Cortex of kidney (tissue), 1 donor: Measurements from ENCODE around the gene PIKFYVE.
"Not testable (repeated sequence)": the region's sequence is repeated elsewhere in the genome, so short reads cannot be mapped to it uniquely, and the experiment has no call there.

Source experiments
- DNase-seq: peaks from one replicate; lab custom pipeline; 2025; lab: John Stamatoyannopoulos, UW

Gene PIKFYVE

DNA sequence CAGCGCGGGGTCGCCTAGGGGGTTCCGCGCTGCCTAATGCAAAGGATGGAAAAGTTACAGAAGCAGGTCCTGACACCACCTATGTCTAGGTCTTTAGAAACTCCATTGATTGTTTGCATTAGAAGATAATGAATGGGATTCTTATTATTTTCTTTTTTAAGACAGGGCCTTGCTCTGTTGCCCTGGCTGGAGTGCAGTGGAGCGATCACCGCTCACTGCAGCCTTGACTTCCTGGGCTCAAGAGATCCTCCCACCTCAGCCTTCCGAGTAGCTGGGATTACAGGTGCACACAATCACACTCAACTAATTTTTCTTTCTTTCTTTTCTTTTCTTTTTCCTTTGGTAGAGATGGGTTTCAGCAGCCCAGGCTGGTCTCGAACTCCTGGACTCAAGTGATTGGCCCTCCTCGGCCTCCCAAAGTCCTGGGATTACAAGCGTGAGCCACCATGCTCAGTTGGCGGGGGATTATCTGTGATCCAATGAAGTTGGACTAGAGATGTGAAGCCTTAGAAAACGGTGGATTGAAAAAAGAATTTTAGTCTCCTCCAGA, 10.4 kb upstream of the PIKFYVE start:
- DNase-seq: no peak

DNA sequence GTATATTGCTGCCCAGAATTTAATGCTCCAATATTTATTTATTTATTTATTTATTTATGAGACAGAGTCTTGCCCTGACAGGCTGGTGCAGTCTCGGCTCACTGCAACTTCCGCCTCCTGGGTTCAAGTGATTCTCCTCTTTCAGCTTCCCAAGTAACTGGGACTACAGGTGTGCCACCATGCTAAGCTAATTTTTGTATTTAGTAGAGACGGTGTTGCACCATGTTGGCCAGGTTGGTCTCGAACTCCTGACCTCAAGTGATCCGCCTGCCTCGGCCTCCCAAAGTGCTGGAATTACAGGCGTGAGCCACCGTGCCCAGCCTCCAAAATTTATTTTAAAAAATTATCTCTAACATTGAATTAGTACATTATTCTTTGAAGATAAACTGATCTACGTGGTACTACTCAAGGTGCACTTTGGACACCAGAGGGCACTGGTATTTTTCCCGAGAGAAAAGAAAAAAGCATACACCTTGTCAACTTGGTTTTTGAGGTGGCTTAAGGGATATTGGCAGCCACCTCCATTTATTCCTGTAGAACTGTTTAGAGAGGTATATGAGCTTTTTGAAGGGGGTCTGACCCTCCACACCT, 9.8 kb upstream of the PIKFYVE start:
- DNase-seq: no peak

DNA sequence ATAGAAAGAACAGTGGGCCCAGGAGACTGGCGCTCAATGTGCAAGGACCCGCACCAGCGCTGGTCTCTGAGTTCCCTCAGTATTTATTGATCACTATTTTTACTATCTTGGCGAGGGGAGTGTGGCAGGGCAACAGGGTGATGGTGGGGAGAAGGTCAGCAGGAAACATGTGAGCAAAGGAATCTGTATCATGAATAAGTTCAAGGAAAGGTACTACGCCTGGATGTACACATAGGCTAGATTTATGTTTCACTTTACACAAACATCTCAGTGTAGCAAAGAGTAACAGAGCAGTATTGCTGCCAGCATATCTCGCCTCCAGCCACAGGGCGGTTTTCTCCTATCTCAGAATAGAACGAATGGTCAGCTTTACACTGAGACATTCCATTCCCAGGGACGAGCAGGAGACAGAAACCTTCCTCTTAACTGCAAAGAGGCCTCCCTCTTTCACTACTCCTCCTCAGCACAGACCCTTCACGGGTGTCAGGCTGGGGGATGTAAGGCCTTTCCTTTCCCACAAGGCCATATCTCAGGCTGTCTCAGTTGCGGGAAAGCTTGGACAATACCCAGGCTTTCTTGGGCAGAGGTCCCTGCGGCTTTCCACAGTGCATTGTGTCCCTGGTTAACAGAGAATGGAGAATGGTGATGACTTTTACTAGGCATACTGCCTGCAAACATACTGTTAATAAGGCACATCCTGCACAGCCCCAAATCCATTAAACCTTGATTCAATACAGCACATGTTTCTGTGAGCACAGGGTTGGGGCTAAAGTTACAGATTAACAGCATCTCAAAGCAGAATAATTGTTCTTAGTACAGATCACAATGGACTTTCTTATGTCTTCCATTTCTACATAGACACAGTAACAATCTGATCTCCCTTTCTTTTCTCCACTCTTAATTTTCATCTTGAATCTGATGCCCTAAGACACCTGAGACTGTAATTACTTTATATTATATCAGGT, 8.9 kb upstream of the PIKFYVE start:
- not testable (repeated sequence) for DNase-seq

DNA sequence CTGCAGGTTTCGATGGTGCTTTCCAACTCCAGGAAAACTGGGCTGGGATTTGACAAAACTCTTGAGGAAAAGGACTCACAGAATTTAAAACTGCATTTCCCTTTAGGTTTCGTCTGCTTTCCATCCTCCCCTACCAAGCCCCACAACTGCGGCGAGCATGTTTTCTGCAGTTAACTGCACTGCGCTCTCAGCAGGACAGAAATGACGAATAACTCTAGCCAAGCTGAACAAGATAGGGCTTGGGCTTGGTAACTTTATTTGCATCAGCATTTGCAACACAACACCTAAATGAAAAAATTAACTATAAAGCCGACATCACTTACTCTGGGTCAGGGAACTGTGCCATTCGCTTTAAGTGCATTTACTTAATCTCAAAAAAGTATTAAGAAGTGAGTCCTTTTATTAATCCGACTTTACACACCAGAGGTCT, 669 bp upstream of the PIKFYVE start:
- DNase-seq: no peak

DNA sequence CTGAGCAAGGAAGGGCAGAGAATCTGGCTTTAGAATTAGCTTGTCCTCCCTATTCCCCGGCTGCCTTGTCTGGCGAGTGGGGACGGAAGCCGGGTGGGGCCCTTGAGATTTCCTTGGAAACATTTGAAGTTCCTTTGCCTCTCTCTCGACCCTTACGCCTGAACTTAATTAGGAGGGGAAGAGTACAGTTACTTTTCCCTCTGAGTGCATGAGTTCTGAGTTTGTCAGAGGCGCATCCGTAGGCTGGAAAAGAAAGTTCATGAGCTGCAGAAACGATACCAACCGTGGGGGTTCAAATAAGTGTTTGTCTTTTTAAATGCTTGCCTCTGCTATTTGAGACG, 468 bp downstream of the PIKFYVE start:
- no peak for DNase-seq

DNA sequence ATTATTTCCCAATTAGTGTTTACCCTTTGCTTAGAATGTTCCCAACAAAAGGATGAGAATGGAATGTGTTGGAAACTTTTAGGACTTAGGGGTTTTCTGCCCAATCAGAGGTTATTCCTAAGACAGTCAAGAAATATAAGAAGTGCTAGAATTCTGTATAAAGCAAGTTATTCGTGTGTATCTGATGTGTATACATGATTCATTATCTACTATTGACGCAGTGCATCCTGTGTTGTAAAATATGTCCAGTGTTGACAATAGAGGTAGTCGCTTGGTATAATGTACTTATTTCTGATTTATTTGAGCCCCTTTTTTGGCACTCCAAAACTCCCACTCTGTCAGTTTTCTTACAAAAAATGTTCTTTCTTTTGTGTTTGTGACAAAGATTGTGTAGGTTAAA, 881 bp downstream of the PIKFYVE start:
- DNase-seq: no peak

DNA sequence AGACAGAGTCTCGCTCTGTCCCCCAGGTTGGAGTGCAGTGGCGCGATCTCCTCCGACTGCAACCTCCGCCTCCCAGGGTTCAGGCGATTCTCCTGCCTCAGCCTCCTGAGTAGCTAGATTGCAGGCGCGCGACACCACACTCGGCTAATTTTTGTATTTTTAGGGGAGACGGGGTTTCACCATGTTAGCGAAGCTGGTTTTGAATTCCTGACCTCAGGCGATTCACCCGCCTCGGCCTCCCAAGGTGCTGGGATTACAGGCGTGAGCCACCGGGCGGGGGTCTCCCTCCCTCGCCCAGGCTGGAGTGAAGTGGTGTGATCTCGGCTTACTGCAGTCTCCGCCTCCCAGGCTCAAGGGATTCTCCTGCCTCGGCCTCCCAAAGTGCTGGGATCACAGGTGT, 1.5 kb downstream of the PIKFYVE start:
- not testable (repeated sequence) for DNase-seq

DNA sequence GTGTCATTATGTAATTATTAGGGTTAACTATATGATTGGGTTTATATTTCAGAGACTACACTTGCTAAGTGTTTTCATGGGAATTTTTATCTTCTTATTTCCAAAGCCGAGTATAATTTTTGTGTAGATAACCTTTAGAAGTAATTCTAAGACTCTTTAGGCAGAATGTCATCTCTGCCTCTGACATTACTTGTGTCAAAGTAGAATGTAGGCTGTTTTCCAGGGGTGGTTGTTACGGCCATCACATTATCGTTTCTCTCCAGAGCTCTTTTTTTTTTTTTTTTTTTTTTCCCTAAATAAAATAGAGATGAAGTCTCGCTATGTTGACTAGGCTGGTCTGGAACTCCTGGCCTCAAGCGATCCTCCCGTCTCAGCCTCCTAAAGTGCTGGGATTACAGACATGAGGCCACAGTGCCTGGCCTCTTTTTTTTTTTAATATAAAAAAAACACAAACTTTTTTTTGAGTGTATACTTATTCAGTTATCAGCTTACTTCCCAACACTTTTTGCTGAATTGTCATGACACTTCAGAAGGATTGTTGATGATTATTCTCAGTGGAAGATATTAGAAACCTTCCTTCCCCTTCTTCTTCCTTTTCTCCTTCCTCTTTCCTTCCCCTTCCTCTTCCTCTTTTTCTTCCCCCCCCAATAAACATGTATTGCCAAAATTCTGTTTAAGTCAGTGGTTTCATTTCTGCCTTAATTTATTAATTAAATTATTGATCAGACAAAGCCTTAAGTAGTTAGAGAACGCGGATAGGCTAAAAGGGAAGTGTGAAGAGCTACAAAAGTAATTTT, 2.3 kb downstream of the PIKFYVE start:
- DNase-seq: no peak

DNA sequence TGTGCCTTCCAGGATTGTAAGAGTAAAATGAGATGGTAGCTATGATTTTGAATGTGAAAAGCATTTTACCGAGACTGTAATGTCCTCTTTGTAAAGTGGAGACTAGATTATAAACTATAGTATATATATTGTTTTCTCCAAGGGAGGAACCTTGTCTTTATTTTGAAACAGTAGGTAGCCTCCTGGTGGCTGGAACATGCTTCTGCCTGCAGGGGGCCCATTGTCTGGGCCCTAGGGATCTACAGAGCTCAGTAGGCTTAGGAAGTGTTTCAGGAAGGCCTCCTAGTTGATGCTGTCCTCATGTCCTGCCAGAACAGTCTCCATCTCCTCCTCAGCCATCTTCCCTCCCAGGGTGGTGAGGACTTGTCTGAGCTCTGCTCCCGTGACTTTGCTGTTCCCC, 3.0 kb downstream of the PIKFYVE start:
- no peak for DNase-seq

DNA sequence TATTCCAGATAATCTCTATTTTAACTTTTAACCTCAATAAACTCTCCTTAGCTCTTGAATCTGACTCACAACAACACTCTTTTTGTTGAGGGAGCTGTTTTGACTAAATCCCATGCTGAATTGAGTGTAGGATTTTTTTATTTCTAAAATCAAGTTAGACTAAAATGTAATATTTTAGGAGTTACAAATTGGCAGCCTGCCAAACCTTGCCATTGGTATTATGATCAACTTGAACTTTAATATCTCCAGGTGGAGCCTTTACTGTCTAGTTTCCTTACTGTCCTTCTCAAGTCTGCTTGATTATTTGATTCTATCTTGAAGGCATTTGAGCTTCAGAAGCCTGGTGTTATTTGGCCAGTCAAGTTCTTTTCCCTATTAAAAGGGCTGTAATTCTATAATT, 8.7 kb downstream of the PIKFYVE start:
- no peak for DNase-seq

DNA sequence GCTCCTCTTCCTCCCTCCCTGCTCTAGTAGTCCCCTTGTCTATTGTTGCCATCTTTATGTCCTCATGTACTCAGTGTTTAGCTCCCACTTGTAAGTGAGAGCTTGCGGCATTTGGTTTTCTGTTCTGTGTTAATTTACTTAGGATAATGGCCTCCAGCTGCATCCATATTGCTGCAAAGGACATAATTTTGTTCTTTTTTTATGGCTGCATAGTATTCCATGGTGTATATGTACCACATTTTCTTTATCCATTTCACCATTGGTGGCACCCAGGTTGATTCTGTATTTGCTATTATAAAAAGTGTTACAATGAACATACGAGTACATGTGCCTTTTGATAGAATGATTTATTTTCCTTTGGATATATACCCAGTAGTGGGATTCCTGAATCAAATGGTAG, 12.5 kb downstream of the PIKFYVE start:
- DNase-seq: no peak

DNA sequence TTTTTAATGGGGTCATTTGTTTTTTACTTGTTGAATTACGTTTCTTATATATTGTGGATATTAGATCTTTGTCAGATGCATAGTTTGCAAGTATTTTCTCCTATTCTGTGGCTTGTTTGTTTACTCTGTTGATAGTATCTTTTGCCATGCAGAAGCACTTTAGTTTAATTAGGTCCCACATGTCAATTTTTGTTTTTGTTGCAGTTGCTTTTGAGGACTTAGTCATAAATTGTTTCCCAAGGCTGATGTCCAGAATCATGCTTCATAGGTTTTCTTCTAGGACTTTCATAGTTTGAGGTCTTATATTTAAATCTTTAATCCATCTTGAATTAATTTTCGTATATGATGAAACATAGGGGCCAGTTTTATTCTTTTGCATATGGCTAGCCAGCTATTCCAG, 13.2 kb downstream of the PIKFYVE start:
- DNase-seq: no peak

DNA sequence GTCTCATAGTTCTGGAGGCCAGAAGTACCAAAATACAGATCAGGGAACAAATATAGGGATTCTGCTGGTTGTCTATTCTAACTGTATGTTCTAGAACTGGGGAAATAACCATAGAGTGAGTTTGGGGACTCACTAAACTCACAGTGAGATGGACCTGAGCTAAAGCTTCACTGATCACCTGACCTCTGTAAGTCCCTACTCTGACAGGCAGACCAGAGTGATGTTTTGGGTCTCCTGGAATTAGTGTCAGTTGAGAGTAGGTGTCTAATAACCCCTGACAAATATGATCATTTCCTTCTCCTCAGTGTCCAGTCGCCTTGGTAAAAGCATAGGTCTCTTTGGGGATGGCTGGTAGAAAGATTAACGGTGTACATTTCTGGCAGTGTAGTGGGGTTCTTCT, 14.2 kb downstream of the PIKFYVE start:
- no peak for DNase-seq

DNA sequence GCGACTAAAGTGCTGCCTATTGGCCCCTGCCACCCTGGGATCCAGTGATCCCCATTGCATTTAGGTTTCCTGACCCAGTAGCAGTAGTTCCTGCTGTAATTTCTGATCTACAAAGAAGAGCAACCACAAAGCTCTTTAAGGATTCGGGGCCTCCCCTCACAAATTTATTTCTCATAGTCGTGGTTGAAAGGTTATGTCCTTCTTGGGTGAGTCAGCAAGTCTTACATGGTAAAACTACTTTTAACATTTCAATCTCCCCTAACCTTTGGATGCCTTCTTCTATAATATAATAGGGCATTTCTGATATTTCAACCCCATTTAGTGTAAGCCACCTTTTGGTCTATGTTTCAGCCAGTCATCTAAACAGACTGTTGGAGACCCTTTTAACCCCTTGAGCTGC, 14.9 kb downstream of the PIKFYVE start:
- no peak for DNase-seq

DNA sequence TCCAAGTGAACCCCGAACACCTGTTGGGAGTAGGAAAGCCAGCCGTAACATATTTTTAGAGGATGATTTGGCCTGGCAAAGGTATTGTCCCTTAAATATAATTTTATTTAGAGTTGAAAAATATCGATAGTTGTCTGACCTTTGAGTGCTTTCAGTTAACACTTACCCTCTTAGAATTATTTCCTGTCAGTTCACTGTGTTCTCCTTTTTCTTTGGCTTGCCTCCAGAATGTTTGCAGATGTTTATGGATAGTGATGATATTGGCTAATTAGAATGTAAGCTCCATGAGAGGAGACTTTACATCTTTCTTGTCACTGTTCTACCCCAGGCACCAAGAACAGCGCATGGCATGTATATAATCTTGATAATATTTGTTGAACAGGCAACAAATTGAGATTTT, 19.8 kb downstream of the PIKFYVE start:
- DNase-seq: no peak

DNA sequence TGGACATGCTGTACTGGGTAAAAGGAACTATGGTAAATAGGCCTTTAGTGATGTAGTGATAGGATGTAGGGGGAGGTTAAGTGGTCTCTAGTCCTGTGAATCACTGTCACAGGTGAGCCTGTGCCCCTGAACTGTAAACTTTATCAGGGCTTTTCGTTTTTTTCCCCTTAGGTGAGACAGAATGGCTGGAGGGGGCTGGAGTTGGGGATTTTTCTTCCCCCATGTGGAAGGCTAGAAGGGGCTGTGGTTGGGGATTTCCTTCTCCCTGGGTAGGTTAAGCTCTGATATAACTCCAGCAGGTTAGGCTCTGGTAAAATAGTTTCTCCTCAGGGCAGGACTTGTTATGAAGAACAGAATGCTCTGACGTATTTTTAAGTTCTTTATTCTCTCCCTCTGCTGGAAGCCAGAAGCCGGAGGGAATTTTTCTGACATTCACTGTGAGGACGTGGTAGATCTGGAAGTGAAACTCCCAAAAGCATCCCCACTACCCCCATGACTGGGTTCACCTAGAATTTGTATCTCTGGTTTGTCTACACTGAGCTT, 28.5 kb downstream of the PIKFYVE start:
- DNase-seq: no peak

DNA sequence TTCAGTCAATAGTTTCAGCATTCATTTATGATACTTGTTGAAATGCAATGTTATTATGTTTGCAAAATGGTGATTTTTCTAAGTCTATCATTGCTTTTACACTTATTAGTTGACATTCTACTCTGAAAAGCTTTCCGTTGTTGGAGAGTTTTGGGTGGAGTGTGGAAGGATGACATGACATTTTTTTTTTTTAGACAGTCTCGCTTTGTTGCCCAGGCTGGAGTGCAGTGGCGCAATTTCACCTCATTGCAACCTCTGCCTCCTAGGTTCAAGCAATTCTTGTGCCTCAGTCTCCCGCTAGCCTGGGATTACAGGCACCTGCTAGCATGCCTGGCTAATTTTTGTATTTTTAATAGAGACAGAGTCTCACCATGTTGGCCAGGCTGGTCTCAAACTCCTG, 29.8 kb downstream of the PIKFYVE start:
- DNase-seq: no peak

DNA sequence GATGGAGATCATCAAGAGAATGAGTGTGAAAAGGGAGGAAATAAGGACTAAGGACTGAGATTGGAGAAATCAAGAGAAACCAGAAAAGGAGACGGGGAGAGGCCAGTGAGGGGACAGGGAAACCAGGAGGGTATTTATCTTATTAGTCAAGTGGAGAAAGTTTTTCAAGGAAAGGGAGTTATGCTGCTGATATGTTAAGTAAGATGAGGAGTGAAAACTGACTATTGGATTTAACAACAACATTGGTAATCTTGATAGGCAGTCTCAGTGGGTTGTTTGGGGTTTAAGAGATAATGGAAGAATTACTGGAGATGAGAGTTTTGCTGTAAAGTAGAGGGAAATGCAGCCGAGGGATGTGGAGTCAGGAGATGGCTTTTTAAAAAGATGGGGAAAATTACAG, 30.6 kb downstream of the PIKFYVE start:
- DNase-seq: no peak

DNA sequence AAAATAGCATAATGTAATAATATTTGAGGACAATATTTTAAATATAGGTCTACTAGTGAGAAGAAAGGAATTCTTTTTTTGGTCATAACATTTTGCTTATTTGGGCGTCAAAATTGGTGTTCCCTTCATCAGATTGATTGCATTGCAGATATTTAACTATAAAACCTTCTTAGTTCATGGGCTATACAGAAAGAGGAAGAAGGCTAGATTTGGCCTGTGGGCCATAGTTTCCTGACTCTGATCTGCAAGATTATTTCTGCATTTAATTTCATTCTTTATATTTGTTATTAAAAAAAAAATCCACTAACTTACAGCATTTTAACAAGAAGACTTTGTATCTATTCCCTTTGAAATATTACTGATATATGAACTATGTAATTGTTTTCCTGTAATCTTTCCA, 31.9 kb downstream of the PIKFYVE start:
- no peak for DNase-seq

DNA sequence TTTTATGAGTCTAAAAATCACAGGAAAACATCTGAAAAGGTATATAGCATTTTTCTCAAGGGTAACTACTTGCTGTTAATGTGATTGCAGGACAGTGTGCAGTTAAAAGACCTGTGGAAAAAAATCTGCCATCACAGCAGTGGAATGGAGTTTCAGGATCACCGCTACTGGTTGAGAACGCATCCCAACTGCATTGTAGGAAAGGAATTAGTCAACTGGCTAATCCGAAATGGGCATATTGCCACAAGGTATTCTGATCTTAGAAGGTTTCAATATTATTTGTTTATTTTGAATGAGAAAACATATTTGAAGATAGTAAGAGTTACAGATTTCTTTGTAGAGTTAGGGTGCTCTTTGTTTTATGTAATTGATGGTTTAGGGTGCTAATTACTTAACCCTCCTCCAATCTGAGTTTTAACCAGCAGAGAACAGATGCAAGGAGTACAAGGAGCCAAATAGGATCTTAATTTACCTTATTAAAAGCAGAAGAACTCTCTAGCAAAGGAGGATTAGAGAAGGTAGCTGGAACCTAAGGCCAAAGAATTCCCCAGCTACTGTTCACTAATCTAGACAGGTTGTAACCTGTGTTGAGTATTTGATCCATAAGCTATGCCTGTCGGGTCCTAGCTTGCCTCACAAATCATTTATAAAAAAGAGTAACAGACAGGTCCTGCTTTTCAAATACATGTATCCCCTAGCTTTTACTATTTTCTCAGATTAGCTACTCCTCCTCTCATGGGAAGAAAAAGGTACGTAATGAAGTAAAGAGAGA, 35.0 kb downstream of the PIKFYVE start:
- no peak for DNase-seq

DNA sequence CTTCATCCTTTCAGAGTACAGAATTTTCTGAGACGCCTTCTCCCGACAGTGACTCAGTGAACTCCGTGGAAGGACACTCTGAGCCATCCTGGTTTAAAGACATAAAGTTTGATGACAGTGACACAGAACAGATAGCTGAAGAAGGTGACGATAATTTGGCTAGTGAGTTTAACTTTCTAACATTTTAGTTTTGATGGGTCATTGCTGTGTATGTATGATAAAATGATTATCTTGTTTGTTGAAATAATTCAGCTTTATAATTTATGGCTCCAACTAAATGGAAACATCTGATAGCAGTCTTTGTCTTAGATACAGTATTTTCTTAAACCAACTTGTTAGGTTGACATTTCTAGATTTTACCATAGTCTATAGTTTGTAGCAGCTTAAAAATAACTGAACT, 38.1 kb downstream of the PIKFYVE start:
- no peak for DNase-seq

DNA sequence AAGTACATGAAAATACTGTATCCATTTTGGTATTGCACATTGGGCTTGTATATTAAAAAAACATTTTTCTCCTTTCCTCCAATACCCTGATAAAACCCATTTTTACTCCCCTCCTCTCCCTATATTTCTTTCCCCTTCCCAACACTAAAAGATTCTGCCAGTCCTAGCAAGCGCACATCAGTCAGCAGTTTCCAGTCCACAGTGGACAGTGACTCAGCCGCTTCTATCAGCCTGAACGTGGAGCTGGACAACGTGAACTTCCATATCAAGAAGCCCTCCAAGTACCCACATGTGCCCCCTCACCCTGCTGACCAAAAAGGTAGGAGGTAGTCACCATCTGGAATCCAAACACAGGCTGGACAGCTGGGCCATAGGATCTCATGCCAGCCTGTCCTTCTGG, 38.6 kb downstream of the PIKFYVE start:
- DNase-seq: no peak
